AG10803 (cell line): ENCODE results near the gene ME3.

Experiments used
- DNase-seq: peaks from one replicate; pipeline ENCODE4 v3.0.0; 2010; ENCODE audit warnings: low read depth
- H3K4me3 ChIP-seq: 2 replicates; pipeline ENCODE4 v1.5.1; 2011; ENCODE audit warnings: mild to moderate bottlenecking, low read length, control low read depth
- CTCF ChIP-seq: conservative IDR thresholded peaks from 2 replicates; pipeline ENCODE4 v1.5.1; 2011; ENCODE audit warnings: mild to moderate bottlenecking, low read length, control low read depth, inconsistent platforms

Gene ME3

GRCh38 chr11:86668929-86669328 is 3.5 kb downstream of the ME3 start:
- no peak for DNase-seq
- TF ChIP-seq CTCF: no peak
- H3K4me3 ChIP-seq: no peak overlapping the region

- DNase-seq: no peak
- H3K4me3 ChIP-seq: no peak overlapping the region
- no peak for TF ChIP-seq CTCF
Measured at GRCh38 chr11:86666193-86666592, 6.2 kb downstream of the ME3 start.

GRCh38 chr11:86664930-86665329 is 7.5 kb downstream of the ME3 start:
- H3K4me3 ChIP-seq: no peak overlapping the region
- DNase-seq: no peak
- TF ChIP-seq CTCF: no peak

- no peak overlapping the region for H3K4me3 ChIP-seq
- DNase-seq: no peak
- no peak for TF ChIP-seq CTCF
Measured at GRCh38 chr11:86663761-86664160, 8.7 kb downstream of the ME3 start.

- no peak overlapping the region for H3K4me3 ChIP-seq
- DNase-seq: no peak
- no peak for TF ChIP-seq CTCF
Measured at GRCh38 chr11:86663291-86663690, 9.1 kb downstream of the ME3 start.

- no peak for TF ChIP-seq CTCF
Measured at GRCh38 chr11:86660736-86661135, 11.7 kb downstream of the ME3 start.

GRCh38 chr11:86660088-86660487 is 12.3 kb downstream of the ME3 start:
- DNase-seq: peak; percentile 89
- H3K4me3 ChIP-seq: no peak overlapping the region
- TF ChIP-seq CTCF: no peak

More at GRCh38 chr11:86660736-86661135, 11.7 kb downstream of the ME3 start:
- DNase-seq: peak; percentile 11
- H3K4me3 ChIP-seq: no peak overlapping the region
